Uterus (tissue), 4 donors: Measurements from ENCODE around the gene LAMA5. TPM values are rescaled to one million over a fixed set of nuclear protein-coding genes. Genes with fewer than 3 reads are reported as not detected.

Source experiments
- DNase-seq, 2 donors: peaks; one replicate each; pipeline ENCODE4 v3.0.0-alpha.2; 2019 to 2020
- H3K27ac ChIP-seq, 2 donors: fragments of 200-600 bp; sonication (generic); 1 replicate in 1 of 2; 2 replicates in 1 of 2; pipeline ENCODE4 v1.5.1; 2016 to 2018
- H3K27me3 ChIP-seq, 2 donors: fragments of 200-600 bp; sonication (generic); one replicate each; pipeline ENCODE4 v1.5.1; 2018 to 2019; ENCODE audit warnings: control low read depth in 1 of 2
- H3K36me3 ChIP-seq, 2 donors: fragments of 200-600 bp; sonication (generic); one replicate each; pipeline ENCODE4 v1.5.1; 2019; ENCODE audit warnings: control low read depth in 1 of 2
- H3K4me1 ChIP-seq, 2 donors: fragments of 200-600 bp; sonication (generic); one replicate each; pipeline ENCODE4 v1.5.1; 2018 to 2019; ENCODE audit warnings: control low read depth in 1 of 2
- H3K4me3 ChIP-seq, 2 donors: fragments of 200-600 bp; sonication (generic); 1 replicate in 1 of 2; 2 replicates in 1 of 2; pipeline ENCODE4 v1.5.1; 2018 to 2019; ENCODE audit warnings: mild to moderate bottlenecking in 1 of 2
- H3K9me3 ChIP-seq, 2 donors: fragments of 200-600 bp; sonication (generic); one replicate each; pipeline ENCODE4 v1.5.1; 2019; ENCODE audit warnings: control low read depth in 1 of 2
- POLR2A ChIP-seq, 2 donors: fragments of 450-650 bp; IDR thresholded peaks; one replicate each; pipeline ENCODE4 v1.6.1; 2016; ENCODE audit warnings: antibody characterized with exemption in 2 of 2, mild to moderate bottlenecking in 1 of 2, moderate library complexity in 1 of 2
- intact Hi-C: fragments of 100-400 bp; cut with DNase I; formaldehyde crosslinking; loops from one replicate; pipeline ENCODE4 v1.15.1; 2023; ENCODE audit warnings: low total_unique reads
- total RNA-seq, 4 donors: library from RNA; depleted of rRNA in 3 of 4; stranded (reverse); fragments of >200 nt in 3 of 4; gene quantifications; one replicate each; pipeline versions ENCODE4 v1.1.0 to v1.2.4, GENCODE V29; 2014 to 2023
- TF ChIP-seq, protein P1 (sequence below), 4 experiments: fragments of 200-600 bp in 2 of 4; fragments of 450-650 bp in 2 of 4; sonication (generic) in 2 of 4; IDR thresholded peaks; one replicate each; pipeline ENCODE4 v1.5.1; 2016 to 2019; ENCODE audit warnings: antibody characterized with exemption in 4 of 4, mild to moderate bottlenecking in 2 of 4, moderate library complexity in 1 of 4
- donor health status: DM: yes; HTN: yes; CAD: no.

The LAMA5 gene
- total RNA-seq, 4 donors from 2014 or later, result 50.6 to 375 (median 90.8) TPM

DNA sequence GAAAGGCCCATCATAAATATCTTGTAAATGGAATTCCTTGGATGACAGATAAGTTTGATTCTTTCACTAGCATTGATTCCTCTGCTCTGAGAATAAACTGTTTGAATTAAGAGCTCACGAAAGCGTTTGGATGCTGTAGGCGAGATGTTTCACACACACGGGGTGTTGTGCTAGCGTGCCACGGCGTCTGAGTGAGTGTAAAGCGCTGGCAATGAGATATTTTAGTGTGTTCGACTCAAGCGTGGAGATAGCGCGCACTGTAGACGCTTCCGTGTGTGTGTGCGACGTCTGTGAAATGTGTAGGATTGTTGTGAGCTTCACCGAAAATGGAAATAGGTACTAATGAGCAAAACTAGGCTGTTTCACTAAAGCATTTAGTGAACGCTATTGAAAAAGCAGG is 93.7 kb downstream of the LAMA5 start:
- DNase-seq, result no peak
- TF ChIP-seq, protein P1, sequence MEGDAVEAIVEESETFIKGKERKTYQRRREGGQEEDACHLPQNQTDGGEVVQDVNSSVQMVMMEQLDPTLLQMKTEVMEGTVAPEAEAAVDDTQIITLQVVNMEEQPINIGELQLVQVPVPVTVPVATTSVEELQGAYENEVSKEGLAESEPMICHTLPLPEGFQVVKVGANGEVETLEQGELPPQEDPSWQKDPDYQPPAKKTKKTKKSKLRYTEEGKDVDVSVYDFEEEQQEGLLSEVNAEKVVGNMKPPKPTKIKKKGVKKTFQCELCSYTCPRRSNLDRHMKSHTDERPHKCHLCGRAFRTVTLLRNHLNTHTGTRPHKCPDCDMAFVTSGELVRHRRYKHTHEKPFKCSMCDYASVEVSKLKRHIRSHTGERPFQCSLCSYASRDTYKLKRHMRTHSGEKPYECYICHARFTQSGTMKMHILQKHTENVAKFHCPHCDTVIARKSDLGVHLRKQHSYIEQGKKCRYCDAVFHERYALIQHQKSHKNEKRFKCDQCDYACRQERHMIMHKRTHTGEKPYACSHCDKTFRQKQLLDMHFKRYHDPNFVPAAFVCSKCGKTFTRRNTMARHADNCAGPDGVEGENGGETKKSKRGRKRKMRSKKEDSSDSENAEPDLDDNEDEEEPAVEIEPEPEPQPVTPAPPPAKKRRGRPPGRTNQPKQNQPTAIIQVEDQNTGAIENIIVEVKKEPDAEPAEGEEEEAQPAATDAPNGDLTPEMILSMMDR (IDR thresholded peaks at IDR 0.05), result no peak
- TF ChIP-seq POLR2A (IDR thresholded peaks at IDR 0.05), result no peak
- H3K9me3 ChIP-seq, result no peaks in the 10 kb centered on the region
- H3K27ac ChIP-seq, result no peak overlapping the region
- H3K27me3 ChIP-seq, result no peaks in the 10 kb centered on the region
- no peaks in the 10 kb centered on the region for H3K36me3 ChIP-seq
- H3K4me1 ChIP-seq, result no peaks in the 10 kb centered on the region
- no peak overlapping the region for H3K4me3 ChIP-seq
- intact Hi-C loops, result no loop called here

DNA sequence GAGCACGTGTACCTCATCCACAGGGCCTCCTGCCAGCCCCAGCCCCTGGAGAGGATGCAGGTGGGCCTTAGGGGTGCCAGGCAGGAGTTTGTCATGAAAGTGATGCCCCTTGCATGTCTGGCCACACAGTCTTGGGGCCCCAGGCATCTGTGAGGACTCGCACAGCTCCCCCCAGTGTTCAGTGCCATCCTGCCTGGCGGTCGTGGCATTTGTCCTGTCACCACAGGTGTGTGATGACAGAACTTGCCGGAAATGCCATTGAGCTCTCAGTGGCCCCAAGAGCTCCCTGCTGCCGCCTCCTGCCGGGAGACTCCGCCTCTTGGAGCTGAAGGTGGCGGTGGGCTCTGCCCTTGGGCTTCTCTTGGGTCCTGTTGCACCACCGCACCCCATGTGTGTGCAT is 94.9 kb downstream of the LAMA5 start:
- TF ChIP-seq, protein P1 (IDR thresholded peaks at IDR 0.05), result no peak
- no peak for TF ChIP-seq POLR2A (IDR thresholded peaks at IDR 0.05)
- Histone ChIP-seq H3K27ac (no peak overlapping the region), H3K36me3 (no peaks in the 10 kb centered on the region), H3K4me1 (no peaks in the 10 kb centered on the region), H3K4me3 (no peak overlapping the region), H3K27me3 (no peaks in the 10 kb centered on the region), H3K9me3 (no peaks in the 10 kb centered on the region)
- intact Hi-C loops, result no loop called here
- DNase-seq, result no peak

DNA sequence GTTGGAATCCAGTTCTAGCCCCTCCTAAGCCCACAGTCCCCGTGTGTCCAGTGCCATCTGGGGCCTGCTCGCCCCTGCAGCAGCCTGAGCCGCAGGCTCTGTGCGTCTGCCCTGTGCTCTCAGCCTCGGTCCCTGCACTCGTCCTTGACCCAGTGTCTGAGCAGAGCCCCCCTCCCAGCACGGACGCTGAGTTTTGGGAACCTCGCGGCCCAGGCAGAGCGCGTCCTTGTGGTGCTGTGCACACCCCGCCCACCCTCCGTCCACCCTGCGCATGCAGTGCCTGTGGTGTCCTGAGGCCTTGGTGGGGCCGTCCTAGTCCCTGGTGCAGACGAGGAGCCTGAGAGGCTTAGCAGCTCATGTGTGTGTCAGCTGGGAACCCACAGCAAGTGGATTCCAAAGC is 97.2 kb downstream of the LAMA5 start:
- H3K4me3 ChIP-seq, result no peak overlapping the region
- no peaks in the 10 kb centered on the region for H3K9me3 ChIP-seq
- TF ChIP-seq, protein P1 (IDR thresholded peaks at IDR 0.05), result no peak
- TF ChIP-seq POLR2A (IDR thresholded peaks at IDR 0.05), result no peak
- DNase-seq, result no peak
- intact Hi-C loops, result no loop called here
- H3K27ac ChIP-seq, result no peak overlapping the region
- no peaks in the 10 kb centered on the region for H3K27me3 ChIP-seq
- H3K36me3 ChIP-seq, result no peaks in the 10 kb centered on the region
- H3K4me1 ChIP-seq, result no peaks in the 10 kb centered on the region

DNA sequence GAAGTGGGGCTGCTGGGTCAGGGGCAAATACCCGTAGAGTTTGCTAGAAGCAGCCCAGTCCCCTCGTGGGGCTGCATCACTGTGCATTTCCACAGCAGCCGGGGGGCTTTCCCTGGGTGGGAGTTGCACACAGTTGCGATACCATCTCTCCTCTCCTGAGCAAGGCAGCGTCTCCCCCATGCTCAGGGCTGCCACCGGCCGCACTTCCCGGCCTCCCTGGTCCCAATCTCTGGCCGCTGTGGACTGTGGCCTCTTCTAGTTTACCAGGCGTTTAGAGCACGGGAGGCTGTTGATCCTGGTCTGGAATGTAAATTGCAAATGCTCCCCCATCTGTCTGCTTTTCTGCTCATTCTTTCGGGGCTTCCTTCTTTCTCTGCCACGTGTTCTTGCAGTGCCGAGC is 97.7 kb downstream of the LAMA5 start:
- H3K4me1 ChIP-seq, result no peaks in the 10 kb centered on the region
- intact Hi-C loops, result no loop called here
- TF ChIP-seq, protein P1 (IDR thresholded peaks at IDR 0.05), result no peak
- no peak for DNase-seq
- no peak overlapping the region for H3K4me3 ChIP-seq
- no peaks in the 10 kb centered on the region for H3K36me3 ChIP-seq
- H3K27ac ChIP-seq, result no peak overlapping the region
- H3K27me3 ChIP-seq, result no peaks in the 10 kb centered on the region
- H3K9me3 ChIP-seq, result no peaks in the 10 kb centered on the region

- no peaks in the 10 kb centered on the region for H3K27me3 ChIP-seq
- intact Hi-C loops, result no loop called here
- no peaks in the 10 kb centered on the region for H3K36me3 ChIP-seq
- no peak overlapping the region for H3K27ac ChIP-seq
- TF ChIP-seq, protein P1 (IDR thresholded peaks at IDR 0.05), result no peak
- TF ChIP-seq POLR2A (IDR thresholded peaks at IDR 0.05), result no peak
- H3K4me3 ChIP-seq, result no peak overlapping the region
- DNase-seq, result no peak
- H3K4me1 ChIP-seq, result no peaks in the 10 kb centered on the region
- H3K9me3 ChIP-seq, result no peaks in the 10 kb centered on the region
These were observed 98.7 kb downstream of the LAMA5 start for GRCh38 chr20:62268228-62268900.
